ENCODE measurements around the gene ITGB2.
A peak's percentile ranks its signal among the peaks of the same experiment; 100 is the strongest.
"Not testable (repeated sequence)": the region's sequence is repeated elsewhere in the genome, so short reads cannot be mapped to it uniquely, and the experiment has no call there.

ITGB2 gene

GRCh38 chr21:44942566-44942965 lies 21.9 kb upstream of the ITGB2 start:
- no peak for DNase-seq (ENCODE audit: low read depth in 1 of 2, low spot score in 1 of 2)

- no peak for DNase-seq (ENCODE audit: low read depth in 1 of 2, low spot score in 1 of 2)
These were observed 20.9 kb upstream of the ITGB2 start for GRCh38 chr21:44941567-44941966.

GRCh38 chr21:44940116-44940631 lies 19.5 kb upstream of the ITGB2 start:
- no peak for DNase-seq (ENCODE audit: low read depth in 1 of 2, low spot score in 1 of 2)

GRCh38 chr21:44939532-44940115 lies 18.9 kb upstream of the ITGB2 start, which contains the start of gene SLX9:
SLX9 (plus strand) TSS chr21:44940029; CDS start chr21:44940058, 29 bp downstream.
- peak; percentile 57 to 75 for DNase-seq (ENCODE audit: low read depth in 1 of 2, low spot score in 1 of 2)

GRCh38 chr21:44938772-44939531 lies 18.3 kb upstream of the ITGB2 start:
- DNase-seq (ENCODE audit: low read depth in 1 of 2, low spot score in 1 of 2): no peak

GRCh38 chr21:44935533-44935927 lies 14.8 kb upstream of the ITGB2 start:
- DNase-seq (ENCODE audit: low read depth in 1 of 2, low spot score in 1 of 2): no peak

- DNase-seq (ENCODE audit: low read depth in 1 of 2, low spot score in 1 of 2): no peak
These were observed 14.3 kb upstream of the ITGB2 start for GRCh38 chr21:44934797-44935532.

GRCh38 chr21:44934276-44934675 lies 13.6 kb upstream of the ITGB2 start:
- no peak for DNase-seq (ENCODE audit: low read depth in 1 of 2, low spot score in 1 of 2)

- no peak for DNase-seq (ENCODE audit: low read depth in 1 of 2, low spot score in 1 of 2)
These were observed 13.2 kb upstream of the ITGB2 start for GRCh38 chr21:44933918-44934260.

- DNase-seq (ENCODE audit: low read depth in 1 of 2, low spot score in 1 of 2): no peak
These were observed 12.7 kb upstream of the ITGB2 start for GRCh38 chr21:44933199-44933917.

GRCh38 chr21:44932408-44933181 lies 11.9 kb upstream of the ITGB2 start:
- peak; percentile 59 to 61 for DNase-seq (ENCODE audit: low read depth in 1 of 2, low spot score in 1 of 2)

GRCh38 chr21:44931501-44932407 lies 11.1 kb upstream of the ITGB2 start:
- DNase-seq (ENCODE audit: low read depth in 1 of 2, low spot score in 1 of 2): no peak

GRCh38 chr21:44931137-44931500 lies 10.4 kb upstream of the ITGB2 start:
- DNase-seq (ENCODE audit: low read depth in 1 of 2, low spot score in 1 of 2): no peak

- DNase-seq (ENCODE audit: low read depth in 1 of 2, low spot score in 1 of 2): peak in 1 of 2 donors; percentile 46
These were observed 9.9 kb upstream of the ITGB2 start for GRCh38 chr21:44930543-44930981.

GRCh38 chr21:44929799-44930542 lies 9.3 kb upstream of the ITGB2 start:
- no peak for DNase-seq (ENCODE audit: low read depth in 1 of 2, low spot score in 1 of 2)

- DNase-seq (ENCODE audit: low read depth in 1 of 2, low spot score in 1 of 2): no peak
These were observed 8.6 kb upstream of the ITGB2 start for GRCh38 chr21:44929242-44929798.

- not testable (repeated sequence) for DNase-seq (ENCODE audit: low read depth in 1 of 2, low spot score in 1 of 2)
These were observed 8.0 kb upstream of the ITGB2 start for GRCh38 chr21:44928500-44929241.

All from activated T-helper 1 cell treated with anti-CD3 and anti-CD28 coated beads, Interleukin-2, amount 50 U/mL, for 16 hours (primary cell).